ENCODE measurements around the gene DDX54.
A peak's percentile ranks its signal among the peaks of the same experiment; 100 is the strongest.

DDX54 gene

GRCh38 chr12:113226696-113227568 is 41.7 kb upstream of the DDX54 start:
- peaks cover 27 to 36% of the 10 kb centered on the region in 2 donors for H3K36me3 ChIP-seq (ENCODE audit: control insufficient read depth in 1 of 2, insufficient read depth in 2 of 2, low read length in 2 of 2)
- no peak overlapping the region for H3K4me3 ChIP-seq (ENCODE audit: low read depth in 1 of 2, low read length in 2 of 2)
- no peaks in the 10 kb centered on the region for H3K9me3 ChIP-seq (ENCODE audit: control insufficient read depth in 1 of 2, low read length in 2 of 2)
- peak overlapping the region; percentile 45 for H3K27ac ChIP-seq (ENCODE audit: low read length)
- peaks cover 6 to 47% of the 10 kb centered on the region in 2 donors for H3K4me1 ChIP-seq (ENCODE audit: control insufficient read depth in 1 of 2, insufficient read depth in 2 of 2, low read length in 2 of 2)
- no peaks in the 10 kb centered on the region for H3K27me3 ChIP-seq (ENCODE audit: low read depth, low read length)

DNA sequence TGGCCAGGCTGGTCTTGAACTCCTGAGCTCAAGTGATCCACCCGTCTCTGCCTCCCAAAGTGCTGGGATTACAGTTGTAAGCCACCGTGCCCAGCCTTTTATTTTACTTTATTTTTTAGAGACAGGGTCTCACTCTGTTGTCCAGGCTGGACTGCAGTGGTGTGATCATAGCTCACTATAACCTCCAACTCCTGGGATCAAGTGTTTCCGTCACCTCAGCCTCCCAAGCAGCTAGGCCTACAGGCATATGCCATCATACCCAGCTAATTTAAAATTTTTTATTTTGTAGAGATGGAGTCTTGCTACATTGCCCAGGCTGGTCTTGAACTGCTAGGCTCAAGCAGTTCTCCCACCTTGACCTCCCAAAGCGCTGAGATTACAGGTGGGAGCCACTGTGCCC is 39.7 kb upstream of the DDX54 start:
- Histone ChIP-seq H3K27ac (ENCODE audit: low read length) (no peak overlapping the region), H3K27me3 (ENCODE audit: low read depth, low read length) (no peaks in the 10 kb centered on the region), H3K4me1 (ENCODE audit: control insufficient read depth in 1 of 2, insufficient read depth in 2 of 2, low read length in 2 of 2) (peaks cover 6 to 45% of the 10 kb centered on the region in 2 donors), H3K36me3 (ENCODE audit: control insufficient read depth in 1 of 2, insufficient read depth in 2 of 2, low read length in 2 of 2) (peaks cover 16 to 19% of the 10 kb centered on the region in 2 donors), H3K4me3 (ENCODE audit: low read depth in 1 of 2, low read length in 2 of 2) (no peak overlapping the region), H3K9me3 (ENCODE audit: control insufficient read depth in 1 of 2, low read length in 2 of 2) (no peaks in the 10 kb centered on the region)

DNA sequence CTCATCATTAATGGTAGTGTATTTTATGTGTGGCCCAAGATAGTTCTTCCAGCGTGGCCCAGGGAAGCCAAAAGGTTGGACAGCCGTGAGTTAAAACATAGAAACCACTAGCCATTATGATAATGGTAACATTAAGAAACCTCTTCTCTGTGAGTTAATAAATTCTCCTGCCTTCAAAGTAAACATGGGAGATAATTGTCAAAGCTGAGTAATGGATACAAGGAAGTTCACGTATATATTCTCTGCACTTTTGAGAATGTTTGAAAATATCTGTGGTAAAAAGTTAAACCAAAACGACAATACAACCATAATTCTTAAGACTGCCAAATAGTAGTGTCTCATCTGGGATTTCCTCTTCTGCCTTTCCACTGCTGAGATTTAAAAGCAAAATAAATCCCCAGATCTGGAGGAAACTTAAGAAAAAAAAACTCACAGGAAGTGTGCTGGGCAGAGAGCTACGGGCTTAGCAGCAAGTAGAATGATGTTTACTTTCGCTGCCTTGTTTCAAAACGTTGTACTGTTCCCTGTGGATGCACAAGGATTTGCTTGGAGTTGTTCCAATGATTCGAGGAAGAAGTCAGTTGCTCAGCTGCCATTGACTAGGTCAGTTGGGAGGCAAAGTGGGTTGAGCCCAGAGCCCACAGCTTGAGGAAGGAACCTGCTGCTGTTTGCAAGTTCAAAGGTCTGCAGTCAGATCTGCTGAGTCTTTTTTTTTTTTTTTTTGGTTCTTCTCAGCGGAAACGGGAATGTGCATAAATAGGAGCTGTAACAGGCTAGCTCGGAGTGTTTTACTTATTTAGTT is 37.7 kb upstream of the DDX54 start:
- Histone ChIP-seq H3K4me3 (ENCODE audit: low read depth in 1 of 2, low read length in 2 of 2) (peak overlapping the region; percentile 71 to 94), H3K36me3 (ENCODE audit: control insufficient read depth in 1 of 2, insufficient read depth in 2 of 2, low read length in 2 of 2) (peaks cover 12% of the 10 kb centered on the region in 2 donors), H3K27ac (ENCODE audit: low read length) (peak overlapping the region; percentile 88), H3K9me3 (ENCODE audit: control insufficient read depth in 1 of 2, low read length in 2 of 2) (no peaks in the 10 kb centered on the region), H3K27me3 (ENCODE audit: low read depth, low read length) (no peaks in the 10 kb centered on the region), H3K4me1 (ENCODE audit: control insufficient read depth in 1 of 2, insufficient read depth in 2 of 2, low read length in 2 of 2) (peaks cover 4 to 27% of the 10 kb centered on the region in 2 donors)

- H3K36me3 ChIP-seq (ENCODE audit: control insufficient read depth in 1 of 2, insufficient read depth in 2 of 2, low read length in 2 of 2) = peaks cover 4 to 5% of the 10 kb centered on the region in 2 donors
- no peaks in the 10 kb centered on the region for H3K27me3 ChIP-seq (ENCODE audit: low read depth, low read length)
- H3K27ac ChIP-seq (ENCODE audit: low read length) = peak overlapping the region; percentile 88
- H3K4me3 ChIP-seq (ENCODE audit: low read depth in 1 of 2, low read length in 2 of 2) = peak overlapping the region; percentile 71 to 94
- H3K9me3 ChIP-seq (ENCODE audit: control insufficient read depth in 1 of 2, low read length in 2 of 2) = no peaks in the 10 kb centered on the region
- peaks cover 0 to 19% of the 10 kb centered on the region in 2 donors for H3K4me1 ChIP-seq (ENCODE audit: control insufficient read depth in 1 of 2, insufficient read depth in 2 of 2, low read length in 2 of 2)
Observed at GRCh38 chr12:113221997-113222729, 36.9 kb upstream of the DDX54 start.

DNA sequence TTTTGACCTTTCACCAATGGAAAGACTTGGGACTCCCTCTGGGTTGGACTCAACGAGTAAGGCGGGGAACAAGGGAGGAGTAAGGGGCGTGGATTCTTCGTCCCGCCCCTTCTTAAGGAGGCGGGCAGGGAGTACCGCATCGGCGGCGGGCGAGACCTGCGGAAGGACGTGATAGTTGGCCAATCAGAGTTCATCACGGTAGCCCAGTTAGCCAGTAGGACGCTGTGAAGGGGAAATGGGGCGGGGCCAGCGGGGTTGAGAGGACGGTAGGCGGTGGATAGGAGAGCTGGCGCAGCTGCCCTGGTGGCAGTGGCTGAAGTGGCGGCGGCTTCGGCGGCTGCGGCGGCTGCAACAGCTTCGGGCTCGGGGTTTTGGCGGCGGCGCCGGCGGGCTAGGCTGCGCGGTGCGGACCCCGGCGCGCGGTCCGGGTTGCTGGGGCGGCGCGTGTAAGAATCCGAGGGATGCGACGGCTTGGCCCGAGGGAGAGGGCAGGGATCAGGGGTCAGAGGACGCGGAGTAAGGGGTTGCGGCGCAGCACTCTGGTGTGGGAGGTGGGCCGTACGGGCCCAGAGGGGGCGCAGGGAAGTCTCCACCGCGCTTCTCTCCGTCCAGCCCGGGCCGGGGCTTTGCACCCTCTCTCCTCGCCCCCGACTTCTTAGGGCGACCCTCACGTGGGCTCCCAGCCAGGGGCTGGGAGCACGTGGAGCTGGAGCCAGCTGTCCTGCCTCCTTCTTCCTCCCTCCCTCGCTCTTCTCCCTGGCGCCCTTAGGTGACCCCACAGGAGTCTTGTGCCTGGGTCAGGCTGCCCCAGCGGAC is 36.1 kb upstream of the DDX54 start, which contains the start of gene TPCN1:
Gene TPCN1, plus strand, starts transcription at position 284 of the 816 bp plus-strand sequence. CDS start 5,389 bp downstream, outside the sequence.
- Histone ChIP-seq H3K9me3 (ENCODE audit: control insufficient read depth in 1 of 2, low read length in 2 of 2) (no peaks in the 10 kb centered on the region), H3K4me1 (ENCODE audit: control insufficient read depth in 1 of 2, insufficient read depth in 2 of 2, low read length in 2 of 2) (peaks cover 0 to 18% of the 10 kb centered on the region in 2 donors), H3K27me3 (ENCODE audit: low read depth, low read length) (no peaks in the 10 kb centered on the region), H3K36me3 (ENCODE audit: control insufficient read depth in 1 of 2, insufficient read depth in 2 of 2, low read length in 2 of 2) (no peaks in the 10 kb centered on the region), H3K27ac (ENCODE audit: low read length) (peak within 1 kb of the TSS; percentile 88), H3K4me3 (ENCODE audit: low read depth in 1 of 2, low read length in 2 of 2) (peak within 1 kb of the TSS; percentile 75 to 94)

GRCh38 chr12:113220593-113221180 is 35.4 kb upstream of the DDX54 start:
- H3K4me1 ChIP-seq (ENCODE audit: control insufficient read depth in 1 of 2, insufficient read depth in 2 of 2, low read length in 2 of 2) = peaks cover 0 to 21% of the 10 kb centered on the region in 2 donors
- H3K27ac ChIP-seq (ENCODE audit: low read length) = no peak overlapping the region
- H3K27me3 ChIP-seq (ENCODE audit: low read depth, low read length) = no peaks in the 10 kb centered on the region
- peak overlapping the region; percentile 75 to 94 for H3K4me3 ChIP-seq (ENCODE audit: low read depth in 1 of 2, low read length in 2 of 2)
- H3K9me3 ChIP-seq (ENCODE audit: control insufficient read depth in 1 of 2, low read length in 2 of 2) = no peaks in the 10 kb centered on the region
- H3K36me3 ChIP-seq (ENCODE audit: control insufficient read depth in 1 of 2, insufficient read depth in 2 of 2, low read length in 2 of 2) = no peaks in the 10 kb centered on the region

DNA sequence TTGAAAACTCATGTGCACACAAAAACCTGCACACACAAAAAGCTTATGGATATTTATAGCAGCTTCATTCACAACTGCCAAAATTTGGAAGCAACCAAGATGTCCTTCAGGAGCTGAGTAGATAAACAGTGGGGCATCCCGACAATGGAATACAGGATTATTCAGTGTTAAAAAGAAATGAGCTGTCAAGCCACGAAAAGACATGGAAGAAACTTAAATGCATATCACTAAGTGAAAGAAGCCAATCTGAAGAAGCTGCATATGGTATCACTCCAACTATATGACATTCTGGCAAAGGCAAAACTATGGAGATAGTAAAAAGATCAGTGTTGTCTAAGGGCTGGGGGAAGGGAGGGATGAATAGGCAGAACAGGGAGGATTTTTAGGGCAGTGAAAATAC is 30.7 kb upstream of the DDX54 start:
- Histone ChIP-seq H3K36me3 (ENCODE audit: control insufficient read depth in 1 of 2, insufficient read depth in 2 of 2, low read length in 2 of 2) (no peaks in the 10 kb centered on the region), H3K4me3 (ENCODE audit: low read depth in 1 of 2, low read length in 2 of 2) (no peak overlapping the region), H3K9me3 (ENCODE audit: control insufficient read depth in 1 of 2, low read length in 2 of 2) (no peaks in the 10 kb centered on the region), H3K27me3 (ENCODE audit: low read depth, low read length) (no peaks in the 10 kb centered on the region), H3K27ac (ENCODE audit: low read length) (no peak overlapping the region), H3K4me1 (ENCODE audit: control insufficient read depth in 1 of 2, insufficient read depth in 2 of 2, low read length in 2 of 2) (peaks cover 0 to 10% of the 10 kb centered on the region in 2 donors)

GRCh38 chr12:113214895-113215400 is 29.7 kb upstream of the DDX54 start:
- no peaks in the 10 kb centered on the region for H3K36me3 ChIP-seq (ENCODE audit: control insufficient read depth in 1 of 2, insufficient read depth in 2 of 2, low read length in 2 of 2)
- no peak overlapping the region for H3K4me3 ChIP-seq (ENCODE audit: low read depth in 1 of 2, low read length in 2 of 2)
- peaks cover 0 to 10% of the 10 kb centered on the region in 2 donors for H3K4me1 ChIP-seq (ENCODE audit: control insufficient read depth in 1 of 2, insufficient read depth in 2 of 2, low read length in 2 of 2)
- H3K27ac ChIP-seq (ENCODE audit: low read length) = peak overlapping the region; percentile 6
- H3K9me3 ChIP-seq (ENCODE audit: control insufficient read depth in 1 of 2, low read length in 2 of 2) = no peaks in the 10 kb centered on the region
- H3K27me3 ChIP-seq (ENCODE audit: low read depth, low read length) = no peaks in the 10 kb centered on the region

DNA sequence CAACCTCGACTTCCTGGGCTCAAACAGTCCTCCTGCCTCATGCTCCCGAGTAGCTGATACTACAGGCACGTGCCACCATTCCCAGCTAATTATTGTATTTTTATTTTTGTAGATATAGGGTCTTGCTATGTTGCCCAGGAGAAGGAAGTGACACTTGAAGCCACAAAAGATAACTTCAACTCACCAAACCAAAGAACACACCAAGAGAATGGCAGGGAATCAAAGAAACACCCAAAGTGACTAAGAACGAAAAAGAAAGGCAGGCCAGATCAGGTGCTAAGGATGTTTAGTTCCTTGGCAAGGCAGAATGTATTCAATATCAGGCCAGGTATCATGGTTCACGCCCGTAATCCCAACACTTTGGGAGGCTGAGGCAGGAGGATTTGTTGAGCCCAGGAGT is 25.9 kb upstream of the DDX54 start:
- H3K4me1 ChIP-seq (ENCODE audit: control insufficient read depth in 1 of 2, insufficient read depth in 2 of 2, low read length in 2 of 2) = peaks cover 0 to 10% of the 10 kb centered on the region in 2 donors
- H3K27ac ChIP-seq (ENCODE audit: low read length) = no peak overlapping the region
- no peaks in the 10 kb centered on the region for H3K27me3 ChIP-seq (ENCODE audit: low read depth, low read length)
- H3K4me3 ChIP-seq (ENCODE audit: low read depth in 1 of 2, low read length in 2 of 2) = no peak overlapping the region
- H3K9me3 ChIP-seq (ENCODE audit: control insufficient read depth in 1 of 2, low read length in 2 of 2) = no peaks in the 10 kb centered on the region
- H3K36me3 ChIP-seq (ENCODE audit: control insufficient read depth in 1 of 2, insufficient read depth in 2 of 2, low read length in 2 of 2) = no peaks in the 10 kb centered on the region
